Endometrium (tissue), 2 donors: ENCODE data around the gene LIPC.

Source experiments
- FAIRE-seq: peaks from 2 replicates; lab custom pipeline; 2012; peaks lifted over from hg19 to GRCh38; lab: Jason Lieb, UNC
- donor health status: control.
- donor health status: control.

LIPC gene

DNA sequence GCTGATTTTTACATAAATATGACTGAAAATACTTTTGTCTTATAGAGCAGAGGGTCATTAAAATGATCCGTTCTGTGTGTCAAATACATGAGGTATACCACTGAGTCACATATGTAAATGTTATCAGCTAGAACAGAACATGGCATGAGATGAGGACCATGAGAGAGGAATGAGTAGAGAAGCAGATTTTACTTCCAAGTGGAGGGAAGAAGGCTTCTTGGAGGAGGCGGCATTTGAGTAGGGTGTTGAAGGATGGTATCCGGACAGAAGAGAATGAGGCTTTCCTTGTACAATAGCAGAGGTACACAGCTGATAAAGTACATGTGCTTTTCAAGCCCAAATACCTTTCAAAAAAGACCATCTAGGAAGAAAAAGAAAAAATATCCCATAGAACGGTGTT lies 4.8 kb downstream of the LIPC start:
- FAIRE-seq: no peak

DNA sequence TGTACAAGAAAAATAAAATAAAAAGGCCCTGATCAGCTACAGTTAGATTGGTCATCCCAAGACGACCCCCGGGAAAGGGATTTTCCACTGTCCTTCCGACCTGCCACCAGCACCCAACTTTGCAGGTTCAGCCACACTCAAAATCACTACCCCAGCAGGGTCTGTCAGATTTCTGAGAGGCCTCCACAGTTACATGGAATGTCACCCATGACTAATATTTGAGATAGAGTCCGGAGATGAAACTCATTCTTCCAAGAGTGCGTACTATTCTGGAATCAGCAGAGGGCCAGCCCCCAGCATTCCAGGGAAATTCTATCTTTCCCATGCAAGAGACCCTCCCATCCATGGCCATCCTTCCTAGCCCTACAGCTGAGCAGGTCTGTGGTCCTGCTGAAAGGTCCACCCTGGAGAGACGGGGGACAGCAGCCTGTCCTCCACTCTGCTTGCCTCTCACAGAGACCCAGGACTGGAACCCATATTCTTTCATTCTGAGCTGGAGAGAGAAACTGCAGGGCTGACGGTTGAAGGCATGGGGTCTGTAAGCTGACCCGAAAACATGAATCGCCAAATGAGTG lies 5.8 kb downstream of the LIPC start:
- FAIRE-seq: no peak

DNA sequence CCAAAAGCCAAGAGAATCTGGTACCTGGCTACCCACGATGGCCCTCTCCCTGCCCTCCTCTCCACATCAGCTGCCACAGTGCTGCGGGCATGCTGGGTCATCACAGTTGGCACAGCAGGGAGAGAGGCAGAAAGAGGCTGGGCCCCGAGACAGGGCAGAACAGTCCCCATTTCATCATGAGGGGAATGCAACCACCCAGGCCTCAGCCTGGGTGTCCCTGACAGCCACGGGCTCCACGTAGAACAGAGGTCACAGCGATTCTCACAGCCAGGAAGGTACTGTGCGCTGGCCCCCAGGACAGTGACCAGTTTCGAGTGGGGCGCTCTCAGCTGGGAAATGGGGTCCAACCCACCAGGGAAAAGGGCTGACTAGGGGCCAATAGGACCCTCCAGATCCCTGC lies 6.3 kb downstream of the LIPC start:
- FAIRE-seq: no peak

DNA sequence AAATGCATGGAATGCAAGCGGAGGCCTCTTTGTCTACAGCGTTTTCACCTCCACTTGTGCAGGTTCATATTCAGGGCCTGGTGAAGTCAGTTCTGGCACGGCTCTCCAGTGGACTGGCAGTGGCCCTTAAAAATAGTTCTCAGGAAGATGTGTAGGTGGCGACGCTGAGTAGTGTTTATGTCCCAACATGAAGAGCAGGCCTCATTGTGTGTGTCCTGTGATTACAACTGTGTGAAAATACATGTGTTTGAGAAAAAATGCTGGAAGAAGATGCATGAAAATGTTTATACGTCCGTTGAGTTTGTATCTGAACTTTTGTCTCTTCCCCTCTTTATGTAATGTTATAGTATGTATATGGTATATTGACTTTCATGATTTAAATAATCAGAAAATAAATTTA lies 7.2 kb downstream of the LIPC start:
- no peak for FAIRE-seq

DNA sequence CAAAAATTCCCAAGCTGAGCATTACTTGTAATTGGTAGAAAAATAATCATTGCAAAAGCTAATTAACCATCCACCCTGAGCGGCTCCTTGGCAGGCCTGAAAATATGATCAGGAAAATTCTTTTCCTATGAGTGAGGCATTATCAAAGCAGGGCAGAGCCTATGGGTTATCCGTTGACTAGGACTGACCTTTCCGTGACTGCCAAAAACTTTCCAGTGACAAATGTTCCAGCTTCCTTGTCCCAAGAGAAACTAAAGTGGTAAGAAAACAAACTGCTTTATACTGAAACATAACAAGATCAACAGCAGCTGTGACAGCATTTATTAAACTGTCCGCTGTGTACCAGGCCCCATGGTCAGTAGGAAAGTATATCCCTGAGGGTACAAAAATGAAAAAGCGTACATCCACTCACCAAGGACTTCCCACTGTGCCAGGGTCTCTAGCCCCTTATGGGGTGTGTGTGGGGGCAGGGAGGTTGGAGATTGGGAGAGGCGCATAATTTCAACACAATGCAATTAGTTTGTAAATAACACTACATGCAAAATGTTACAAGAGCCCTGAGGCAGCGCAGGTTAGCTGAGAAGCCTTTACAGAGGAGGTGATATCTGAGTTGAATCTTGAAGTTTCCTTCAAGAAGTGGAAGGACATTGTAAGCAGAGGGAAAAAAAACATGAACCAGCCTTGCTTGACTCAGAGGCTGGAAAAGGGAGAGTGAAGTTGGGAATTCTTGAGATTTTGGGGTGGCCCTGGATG lies 8.5 kb downstream of the LIPC start:
- no peak for FAIRE-seq

DNA sequence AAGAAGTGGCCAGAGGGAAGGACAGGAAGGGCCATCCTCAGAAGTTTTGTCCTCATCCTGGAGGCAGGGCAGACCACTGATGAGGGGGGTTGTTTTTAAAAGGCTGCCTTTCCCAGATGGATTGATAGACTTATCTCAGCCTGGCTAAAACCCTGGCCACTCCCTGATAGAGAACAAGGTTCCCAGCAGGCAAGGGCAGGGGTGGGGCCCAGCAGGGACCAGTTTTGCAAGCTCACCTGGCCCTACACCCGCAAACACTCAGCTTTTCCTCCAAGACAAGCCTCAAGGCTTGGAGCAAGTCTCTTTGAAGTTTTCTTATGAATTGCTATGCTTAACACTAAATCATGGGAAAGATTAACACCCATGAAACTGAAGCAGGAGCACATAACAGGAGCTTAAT lies 9.1 kb downstream of the LIPC start:
- no peak for FAIRE-seq

DNA sequence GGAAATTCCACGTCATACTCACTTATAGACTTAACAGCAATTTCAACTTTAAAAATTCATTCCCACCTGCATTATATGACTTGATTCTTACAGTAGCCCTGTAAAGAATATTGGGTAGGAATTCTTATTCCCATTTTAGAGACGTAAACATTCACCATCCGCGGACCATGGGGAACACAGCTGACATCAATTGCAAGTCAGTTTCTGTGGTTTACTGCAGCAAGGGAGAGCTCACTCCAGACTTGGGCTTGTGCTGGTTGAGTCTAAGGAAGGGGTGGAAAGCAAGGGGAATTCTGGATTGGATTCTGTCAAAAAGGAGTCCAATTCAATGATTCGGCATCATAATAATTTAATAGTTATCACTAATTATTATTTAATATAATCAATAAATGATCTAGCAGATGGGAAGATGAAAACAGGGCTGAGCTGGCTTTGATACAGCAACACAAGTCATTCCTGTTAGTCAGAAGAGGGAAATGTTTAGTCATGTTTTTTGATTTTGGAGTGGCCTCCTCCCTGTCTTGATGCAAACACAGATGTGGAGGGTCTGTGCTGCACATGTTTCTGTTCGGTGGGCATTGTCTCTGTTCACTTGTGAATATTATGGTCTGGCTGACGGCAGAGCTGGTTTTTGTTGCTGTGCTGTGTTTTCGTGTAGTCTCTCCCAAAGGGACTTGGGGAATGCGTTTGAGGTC lies 9.7 kb downstream of the LIPC start:
- FAIRE-seq: no peak

DNA sequence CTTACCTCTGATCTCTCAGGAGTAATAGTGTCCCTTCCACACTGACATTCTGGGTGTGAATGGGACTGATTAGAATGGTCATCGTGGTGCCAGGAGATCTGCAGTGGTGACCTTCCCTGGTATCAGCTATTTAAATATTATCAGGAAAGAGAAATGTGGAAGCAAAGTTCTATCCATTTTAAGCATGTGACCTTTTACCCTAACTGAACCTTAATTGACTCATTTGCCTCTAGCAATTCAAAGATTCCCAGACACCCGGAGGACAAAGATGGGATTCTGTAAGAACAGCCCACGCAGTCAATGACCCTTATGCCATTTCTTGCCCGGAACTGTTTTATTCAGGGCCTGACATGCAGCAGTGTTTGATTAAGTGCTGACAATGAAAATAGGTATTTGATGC lies 10.3 kb downstream of the LIPC start:
- no peak for FAIRE-seq

DNA sequence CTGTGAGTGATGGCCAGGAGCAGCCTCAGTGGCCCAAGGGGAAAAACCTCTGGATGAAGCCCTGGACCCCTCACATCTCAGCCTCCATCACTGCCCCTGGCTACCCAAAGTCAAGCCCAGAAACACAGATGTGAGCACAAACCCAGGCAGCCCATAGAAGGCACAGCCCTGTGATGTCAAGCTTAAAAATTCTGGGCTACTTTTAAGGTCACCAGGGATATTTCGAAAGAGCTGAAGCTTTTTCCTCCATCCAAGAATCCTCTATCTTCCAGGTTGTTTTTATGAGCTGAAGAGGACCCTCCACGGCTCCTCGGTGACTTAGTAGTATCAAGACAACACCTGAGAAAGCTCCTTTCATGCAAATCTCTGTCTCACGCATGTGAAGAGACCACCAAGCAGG lies 11.5 kb downstream of the LIPC start:
- no peak for FAIRE-seq

DNA sequence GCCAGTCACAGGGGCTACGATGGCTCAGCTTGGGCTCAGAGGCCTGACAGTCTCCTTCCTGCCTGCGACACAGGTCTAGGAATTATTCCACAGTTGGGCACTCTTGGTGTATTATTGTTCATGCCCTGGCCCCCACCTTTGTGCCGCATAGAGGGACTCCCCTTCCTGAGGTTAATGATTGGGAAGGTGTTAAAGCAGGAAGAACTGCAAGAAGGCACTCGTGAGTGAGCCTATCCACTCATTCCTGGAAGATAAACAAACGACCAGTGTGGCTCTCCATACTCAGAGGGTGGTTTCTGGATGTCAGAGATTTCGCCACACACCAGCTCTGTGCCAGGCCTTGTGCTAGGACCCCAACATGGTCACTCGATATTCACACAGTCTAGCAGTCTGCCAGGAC lies 12.3 kb downstream of the LIPC start:
- FAIRE-seq: no peak

DNA sequence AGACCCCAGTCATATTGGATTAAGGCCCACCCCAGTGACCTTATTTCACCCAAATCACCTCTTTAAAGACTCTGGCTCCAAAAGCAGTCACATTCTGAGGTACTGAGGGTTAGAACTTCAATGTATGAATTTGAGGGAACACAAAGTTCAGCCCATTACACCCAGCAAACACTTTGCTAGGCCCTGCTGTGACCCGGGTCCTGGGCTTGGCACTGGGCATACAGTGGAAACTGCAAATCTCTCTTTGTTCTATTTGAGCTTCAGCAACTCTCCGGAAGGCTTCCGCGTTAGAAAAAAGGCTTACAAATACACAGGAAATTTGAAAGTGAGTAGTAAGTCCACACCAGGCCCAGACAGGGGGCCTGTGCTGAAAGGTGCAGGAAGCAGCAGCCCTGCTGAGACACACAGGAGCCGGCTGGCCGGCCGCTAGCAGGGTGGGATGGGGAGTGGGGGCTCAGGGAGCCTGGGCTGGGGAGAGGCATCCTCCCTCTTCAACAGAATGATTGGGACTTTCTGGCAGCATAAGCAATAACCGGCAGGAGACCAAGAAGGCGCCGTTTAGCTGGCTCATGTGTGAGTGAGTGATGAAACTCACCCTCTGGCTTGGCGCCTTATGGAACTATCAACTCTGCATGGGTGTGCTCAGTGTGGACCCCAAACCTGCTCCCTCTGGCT lies 13.0 kb downstream of the LIPC start:
- FAIRE-seq: no peak

DNA sequence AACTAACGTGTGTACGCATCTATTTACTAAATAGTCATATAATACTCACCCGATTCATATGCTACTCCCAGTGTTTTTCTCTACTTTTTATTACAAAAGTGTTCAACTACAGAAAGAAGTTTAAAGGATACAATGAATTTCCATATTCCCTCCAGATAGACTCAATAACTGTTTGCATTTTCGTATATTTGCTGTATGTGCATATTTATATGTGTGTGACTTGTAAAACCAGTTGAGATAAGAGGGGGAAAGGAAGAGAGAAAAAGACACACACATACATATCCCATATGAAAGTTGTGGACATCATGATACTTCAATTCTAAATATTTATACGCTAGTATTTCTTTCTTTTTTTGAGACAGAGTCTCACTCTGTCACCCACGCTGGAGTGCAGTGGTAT lies 14.1 kb downstream of the LIPC start:
- FAIRE-seq: no peak

DNA sequence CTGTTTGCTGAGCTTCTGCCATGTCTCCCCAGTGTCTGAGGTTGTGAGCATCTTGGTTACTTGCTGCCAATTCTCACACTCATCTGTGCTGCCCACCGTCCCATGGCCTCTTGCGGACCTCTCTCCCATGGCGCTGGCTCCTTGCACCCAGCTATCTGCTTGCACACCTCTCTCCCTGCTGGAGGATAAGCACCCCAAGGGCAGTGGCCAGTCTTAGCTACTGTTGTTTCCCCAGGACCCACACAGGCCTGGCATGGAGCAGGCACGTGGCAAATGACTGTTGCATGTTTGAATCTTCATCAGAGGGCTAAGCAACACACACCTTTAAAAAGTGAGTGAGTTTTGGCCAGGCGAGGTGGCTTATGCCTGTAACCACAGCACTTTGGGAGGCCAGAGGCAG lies 14.7 kb downstream of the LIPC start:
- FAIRE-seq: no peak

DNA sequence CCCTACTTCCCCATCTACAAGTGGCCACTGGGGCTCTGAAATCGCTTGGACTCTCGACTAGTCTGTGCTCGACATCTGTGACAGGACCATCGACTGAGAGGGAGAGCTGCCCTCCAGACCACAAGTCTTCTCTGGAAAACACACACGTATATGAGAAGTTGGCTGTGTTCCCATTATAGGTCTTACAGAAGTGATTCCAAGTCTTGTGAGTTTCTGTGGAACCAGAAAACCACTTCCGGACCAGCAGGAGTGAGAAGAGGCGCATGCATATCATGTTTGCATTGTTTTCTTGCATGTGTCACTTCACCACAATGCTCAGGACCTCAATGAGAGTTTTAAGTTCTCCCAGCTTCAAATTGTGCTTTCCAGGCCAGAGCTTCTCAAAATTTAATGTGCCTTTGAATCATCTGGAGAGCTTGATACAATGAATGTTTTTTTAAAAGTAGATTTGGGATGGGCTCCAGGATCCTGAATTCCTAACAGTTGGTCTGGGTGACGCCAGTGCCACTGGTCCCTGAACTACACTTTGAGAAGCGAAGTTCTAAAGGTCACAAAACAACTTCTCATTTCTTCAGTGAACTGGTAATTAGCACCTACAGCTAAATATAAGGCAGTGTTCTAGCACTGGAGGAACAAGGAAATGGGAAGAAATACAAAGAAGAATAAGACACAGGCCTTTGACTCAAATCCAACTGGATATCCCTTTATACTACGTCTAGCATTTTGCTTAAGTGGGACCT lies 15.7 kb downstream of the LIPC start:
- no peak for FAIRE-seq

DNA sequence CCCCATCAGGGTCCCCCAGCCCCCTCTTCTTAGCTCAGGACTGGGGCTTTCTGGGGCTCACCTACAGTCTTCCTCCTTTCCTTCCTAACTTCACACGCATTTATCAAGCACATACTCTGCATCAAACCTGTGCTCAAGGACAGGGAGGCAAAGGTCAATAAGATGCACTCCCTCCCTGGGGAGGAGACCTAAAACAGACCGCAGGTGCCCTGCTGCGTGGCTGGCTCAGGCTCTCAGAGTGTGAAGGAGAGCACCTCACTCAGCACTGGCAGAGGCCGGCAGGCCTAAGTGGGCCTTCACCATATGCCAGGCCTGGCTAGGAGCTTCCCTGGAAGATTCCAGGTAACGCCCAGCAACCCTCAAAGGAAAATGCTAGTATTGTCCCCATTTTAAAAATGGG lies 16.5 kb downstream of the LIPC start:
- FAIRE-seq: no peak

DNA sequence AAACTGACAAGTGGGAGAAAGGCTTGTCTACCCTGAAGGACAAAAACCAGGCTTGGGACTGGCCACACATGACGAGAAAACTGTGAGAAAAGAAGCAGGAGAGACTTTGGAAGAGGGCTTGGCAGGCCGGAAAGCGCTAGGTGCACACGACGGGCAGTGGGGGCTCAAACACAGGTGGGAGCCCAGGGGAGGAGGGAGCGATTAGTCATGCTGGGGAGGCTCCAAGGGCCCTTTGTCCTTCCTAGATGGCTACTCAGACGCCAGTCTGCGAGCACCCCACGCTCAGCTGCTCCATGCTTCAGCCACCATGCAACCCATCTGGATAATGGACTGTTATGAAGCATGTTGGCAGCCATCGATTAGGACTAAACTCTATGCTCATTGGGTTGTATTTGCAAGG lies 17.1 kb downstream of the LIPC start:
- no peak for FAIRE-seq

DNA sequence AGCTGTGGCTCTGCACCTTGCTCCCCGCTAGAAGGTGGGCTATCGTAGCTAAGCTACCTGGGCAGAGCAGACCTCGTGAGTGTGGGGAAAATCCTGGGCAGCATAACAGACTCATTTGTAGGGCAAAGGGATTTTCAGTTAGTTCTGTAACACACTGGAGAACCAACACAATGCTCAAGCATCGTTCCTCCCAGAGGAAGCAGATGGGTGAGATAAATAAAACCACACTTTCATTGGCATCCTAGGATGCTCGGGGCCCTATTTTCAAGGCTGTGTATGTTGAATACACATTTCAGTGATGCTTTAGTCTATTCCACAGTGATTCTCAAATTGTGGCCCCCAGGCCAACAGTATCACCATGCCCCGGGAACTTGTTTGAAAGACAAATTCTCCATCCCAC lies 20.0 kb downstream of the LIPC start:
- no peak for FAIRE-seq

DNA sequence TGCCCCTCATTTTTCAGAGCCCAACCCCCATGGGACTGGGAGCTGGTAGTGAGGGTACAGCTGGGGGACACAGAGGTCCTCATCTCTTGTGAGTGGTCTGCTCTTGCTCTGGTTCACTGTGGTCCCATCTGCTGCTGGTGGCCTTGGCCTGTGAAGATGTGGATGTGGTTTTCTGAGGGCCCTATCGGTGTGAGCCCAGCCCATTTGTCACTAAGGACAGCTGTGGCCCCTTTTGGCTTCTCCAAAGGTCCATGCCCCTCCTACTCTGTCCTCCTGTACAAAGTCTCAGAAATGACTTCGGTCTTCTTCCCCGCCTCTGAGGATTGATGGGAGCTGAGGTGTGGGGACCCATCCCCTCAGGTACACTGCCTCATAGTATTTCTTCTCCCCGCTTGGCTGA lies 21.0 kb downstream of the LIPC start:
- FAIRE-seq: no peak

DNA sequence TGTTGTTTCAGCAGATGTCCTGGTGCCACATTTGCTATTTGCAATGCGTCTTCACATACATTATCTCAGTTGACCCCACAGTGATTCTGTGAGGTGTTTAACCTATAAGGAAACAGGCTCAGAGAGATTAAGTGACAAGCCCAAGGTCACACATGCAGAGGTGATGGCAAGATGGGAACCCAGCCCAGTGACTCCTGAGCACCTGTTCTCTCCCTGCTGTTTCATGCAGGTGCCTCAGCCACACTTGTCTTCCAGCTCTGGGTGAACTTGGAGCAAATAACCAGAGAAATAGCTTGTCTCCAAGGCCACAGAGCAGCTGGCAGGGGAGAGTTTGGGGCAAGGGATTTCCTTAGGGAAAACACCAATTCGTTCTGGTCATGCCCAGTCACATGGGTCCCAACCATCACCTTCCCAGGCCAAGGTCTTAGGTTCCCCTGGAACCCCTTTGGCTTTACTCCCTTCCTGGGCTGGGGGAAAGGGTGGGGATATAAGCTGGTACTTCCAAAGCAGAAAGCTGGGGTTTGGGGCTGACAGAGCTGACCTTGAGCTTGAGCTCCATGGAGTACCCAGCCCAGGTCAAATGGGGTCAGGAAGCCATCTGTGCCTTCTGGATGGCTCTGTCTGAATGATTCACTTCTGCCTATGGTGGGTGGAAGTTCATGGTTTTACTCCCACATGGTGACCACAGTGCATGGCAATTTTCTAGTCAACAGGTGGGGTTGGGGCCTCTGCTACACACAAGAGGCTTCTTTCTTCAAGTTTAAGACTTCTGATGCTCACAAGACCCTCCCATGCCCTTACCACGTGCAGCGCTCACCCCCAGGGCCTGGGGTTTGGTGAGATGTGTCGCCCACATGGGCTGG lies 22.4 kb downstream of the LIPC start:
- no peak for FAIRE-seq

DNA sequence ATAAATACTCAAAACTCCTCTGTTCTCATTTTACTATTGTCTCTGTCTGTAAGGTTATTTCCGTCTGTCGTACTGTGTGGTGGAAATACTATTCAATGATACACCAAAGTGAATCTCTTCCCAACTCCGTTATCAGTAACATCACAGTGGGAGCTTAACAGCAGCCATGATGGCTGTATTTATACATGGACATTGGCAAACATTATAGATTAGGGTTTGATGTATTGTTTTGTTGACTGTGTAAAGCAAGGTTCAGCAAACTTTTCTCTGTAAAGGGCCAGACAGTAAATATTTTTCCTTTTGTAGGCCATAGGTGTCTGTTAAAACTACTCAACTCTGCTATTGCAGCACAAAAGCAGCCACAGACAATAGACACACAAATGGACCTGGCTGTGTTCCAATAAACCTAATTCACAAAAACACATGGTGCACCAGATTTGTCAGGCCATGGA lies 23.2 kb downstream of the LIPC start:
- FAIRE-seq: no peak

DNA sequence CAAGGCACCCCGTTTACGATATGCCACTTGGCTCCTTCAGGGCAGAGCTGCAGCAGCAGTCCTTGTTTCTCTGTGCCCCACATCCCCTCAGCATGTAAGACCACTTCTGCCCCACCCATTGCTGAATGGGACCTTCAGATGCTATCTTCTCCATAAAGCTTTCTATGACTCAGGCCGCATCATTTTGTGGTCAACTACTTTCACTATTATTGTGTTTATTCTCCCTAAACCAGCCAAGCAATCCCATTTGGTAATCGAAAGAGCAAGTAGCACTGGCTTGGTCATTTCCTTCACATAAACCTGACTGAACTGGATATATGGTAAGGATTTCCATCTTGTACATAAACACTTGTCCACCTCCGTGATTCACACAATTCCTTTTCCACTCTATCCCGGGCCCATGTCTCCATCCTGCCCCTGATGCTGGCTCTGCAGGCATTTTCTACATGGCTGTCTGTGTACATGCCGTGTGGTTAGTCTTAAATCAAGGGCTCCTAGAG lies 25.7 kb downstream of the LIPC start:
- FAIRE-seq: no peak
